Endothelial cell of umbilical vein (primary cell): ENCODE data around the gene NR2F2. TPM values are rescaled to one million over a fixed set of nuclear protein-coding genes. Genes with fewer than 3 reads are reported as not detected.

Experiments used
- BruUV-seq: library from RNA; stranded (reverse); fragments of 400-500 nt; replicated peaks from 2 replicates; lab custom pipeline; 2021; lab: Mats Ljungman, UMichigan
- CTCF ChIA-PET: fragments of 300-600, 350-600 bp; sonication (Branson Sonifier 250); formaldehyde crosslinking; loops from one replicate; lab custom pipeline; 2021; ENCODE audit warnings: antibody characterized with exemption, inconsistent platforms; lab: Charles Lee
- POLR2A ChIA-PET: fragments of 300-600, 350-600 bp; sonication (Branson Sonifier 250); formaldehyde crosslinking; loops from one replicate; lab custom pipeline; 2021; ENCODE audit warnings: antibody characterized with exemption, inconsistent platforms; lab: Charles Lee
- DNase-seq: peaks from one replicate; pipeline ENCODE4 v3.0.0-alpha.2; 2011; ENCODE audit warnings: low read depth, low spot score
- FAIRE-seq: peaks from 2 replicates; lab custom pipeline; 2011; peaks lifted over from hg19 to GRCh38; lab: Jason Lieb, UNC
- H2AFZ ChIP-seq: 2 replicates; pipeline ENCODE4 v1.6.0; 2012; ENCODE audit warnings: low read depth, low read length, control low read depth, inconsistent platforms
- H3K27ac ChIP-seq: 2 replicates; pipeline ENCODE4 v1.5.1; 2011; ENCODE audit warnings: low read depth, mild to moderate bottlenecking, control low read depth, low read length, moderate library complexity; ENCODE audit not compliant: insufficient read depth
- H3K27me3 ChIP-seq, 2 experiments: 2 replicates each; pipeline versions ENCODE4 v1.6.0 to v1.6.1; 2011; ENCODE audit warnings: low read length in 2 of 2, mixed read lengths in 1 of 2; ENCODE audit not compliant: control insufficient read depth in 2 of 2, insufficient read depth in 2 of 2
- H3K36me3 ChIP-seq, 2 experiments: 2 replicates in 1 of 2; 3 replicates in 1 of 2; pipeline ENCODE4 v1.5.1; 2011; ENCODE audit warnings: low read length in 2 of 2, mild to moderate bottlenecking in 1 of 2, moderate library complexity in 1 of 2; ENCODE audit not compliant: control insufficient read depth in 2 of 2, insufficient read depth in 2 of 2; ENCODE audit errors: extremely low read depth in 1 of 2
- H3K4me1 ChIP-seq: 3 replicates; pipeline ENCODE4 v1.5.1; 2011; ENCODE audit warnings: mild to moderate bottlenecking, low read length; ENCODE audit not compliant: control insufficient read depth, insufficient read depth; ENCODE audit errors: extremely low read depth
- H3K4me2 ChIP-seq: 2 replicates; pipeline ENCODE4 v1.6.1; 2011; ENCODE audit warnings: low read length, control low read depth, mixed read lengths; ENCODE audit not compliant: insufficient read depth
- H3K4me3 ChIP-seq, 3 experiments: fragments of 200-600 bp in 1 of 3; sonication (generic), shearing (Covaris generic) in 1 of 3; replicated peaks in 1 of 3; 2 replicates each; pipeline ENCODE4 v1.5.1; 2011 to 2016; ENCODE audit warnings: control low read depth in 3 of 3, low read length in 3 of 3, mild to moderate bottlenecking in 2 of 3, inconsistent platforms in 1 of 3, low read depth in 1 of 3, moderate library complexity in 1 of 3; ENCODE audit not compliant: insufficient read depth in 1 of 3
- H3K79me2 ChIP-seq: 2 replicates; pipeline ENCODE4 v1.6.0; 2012; ENCODE audit warnings: low read length, inconsistent platforms; ENCODE audit not compliant: control insufficient read depth, insufficient read depth
- H3K9ac ChIP-seq: replicated peaks from 2 replicates; pipeline ENCODE3; 2011; ENCODE audit warnings: low read length, control low read depth; ENCODE audit not compliant: insufficient read depth; ENCODE audit errors: extremely low read depth
- H3K9me1 ChIP-seq: replicated peaks from 3 replicates; pipeline ENCODE4 v1.6.0; 2011; ENCODE audit warnings: mild to moderate bottlenecking, low read length; ENCODE audit not compliant: control insufficient read depth, insufficient read depth; ENCODE audit errors: extremely low read depth
- H3K9me3 ChIP-seq: replicated peaks from 2 replicates; pipeline ENCODE4 v1.5.1; 2012; ENCODE audit warnings: low read length, inconsistent platforms; ENCODE audit not compliant: control insufficient read depth, insufficient read depth
- H4K20me1 ChIP-seq: replicated peaks from 2 replicates; pipeline ENCODE3; 2011; ENCODE audit warnings: mild to moderate bottlenecking, low read length; ENCODE audit not compliant: control insufficient read depth, insufficient read depth; ENCODE audit errors: extremely low read depth
- EZH2 ChIP-seq: IDR thresholded peaks from 2 replicates; pipeline ENCODE4 v1.6.1; 2012; ENCODE audit warnings: borderline replicate concordance, low read depth, mild to moderate bottlenecking, moderate library complexity, low read length, inconsistent platforms; ENCODE audit not compliant: severe bottlenecking
- FOS ChIP-seq: IDR thresholded peaks from 2 replicates; pipeline ENCODE4 v1.6.1; 2011; ENCODE audit warnings: mild to moderate bottlenecking, low read length, moderate library complexity, borderline replicate concordance; ENCODE audit not compliant: insufficient read depth
- GATA2 ChIP-seq: IDR thresholded peaks from 2 replicates; pipeline ENCODE4 v1.7.0; 2011; ENCODE audit warnings: low read depth, mild to moderate bottlenecking, moderate library complexity, mixed read lengths, low read length; ENCODE audit not compliant: insufficient read length, insufficient read depth
- JUN ChIP-seq: IDR thresholded peaks from 2 replicates; pipeline ENCODE4 v1.6.1; 2011; ENCODE audit warnings: borderline replicate concordance, low read depth; ENCODE audit not compliant: insufficient read length, insufficient read depth
- MYC ChIP-seq: IDR thresholded peaks from one replicate; pipeline ENCODE4 v1.6.1; 2011; ENCODE audit warnings: mild to moderate bottlenecking, low read depth, low read length
- POLR2A ChIP-seq: IDR thresholded peaks from 2 replicates; pipeline ENCODE4 v1.6.1; 2012; ENCODE audit warnings: low read depth, mild to moderate bottlenecking, control low read depth, low read length
- POLR2AphosphoS5 ChIP-seq: IDR thresholded peaks from 2 replicates; pipeline ENCODE4 v1.6.1; 2012; ENCODE audit warnings: low read depth, mild to moderate bottlenecking, control low read depth, low read length, moderate library complexity; ENCODE audit not compliant: insufficient read depth
- dilution Hi-C: fragments of 300-500 bp; cut with MboI; formaldehyde crosslinking; loops from one replicate; pipeline ENCODE4 v1.15.0; 2019; ENCODE audit warnings: low sequenced_read_pairs; ENCODE audit not compliant: extremely low pct_ligation_motif_present
- intact Hi-C: fragments of 100-400 bp; cut with micrococcal nuclease; formaldehyde crosslinking; loops from one replicate; pipeline ENCODE4 v1.10.0; 2022
- polyA plus RNA-seq, 4 experiments: library from polyadenylated mRNA; depleted of rRNA in 3 of 4; stranded (reverse) in 3 of 4; unstranded in 1 of 4; fragments of >200 nt; gene quantifications; 2 replicates each; pipeline versions ENCODE4 v1.2.1 to v1.2.3, GENCODE V29; 2011 to 2012; ENCODE audit warnings: missing spikeins in 1 of 4
- total RNA-seq: library from RNA; stranded (reverse); gene quantifications from 2 replicates; pipeline ENCODE4 v1.2.3, GENCODE V29; 2021
- TF ChIP-seq, protein P1 (sequence below), 2 donors: IDR thresholded peaks; 1 replicate in 1 of 2; 2 replicates in 1 of 2; pipeline ENCODE4 v1.5.1; 2011; ENCODE audit warnings: low read length in 2 of 2, mild to moderate bottlenecking in 2 of 2, moderate library complexity in 2 of 2, control low read depth in 1 of 2, inconsistent platforms in 1 of 2, low read depth in 1 of 2; ENCODE audit not compliant: insufficient read depth in 1 of 2; ENCODE audit errors: extremely low read depth in 1 of 2
- TF ChIP-seq, protein P2 (sequence below): IDR thresholded peaks from 2 replicates; pipeline ENCODE4 v1.6.1; 2011; ENCODE audit not compliant: insufficient read depth, insufficient read length

The NR2F2 gene
- total and polyA plus RNA-seq, 2 donors (not counting 3 experiments of a cell fraction or from before 2014, with no cell fraction given) = 105 to 182 TPM

- POLR2A ChIA-PET = no interaction called here
- H3K36me3 ChIP-seq = peaks cover 3% of the 10 kb centered on the region in 2 experiments
- peak overlapping the region; percentile 94 for H3K4me2 ChIP-seq
- H3K27ac ChIP-seq = peak overlapping the region; percentile 87
- H2AFZ ChIP-seq = no peak overlapping the region
- peaks cover 91% of the 10 kb centered on the region for H3K4me1 ChIP-seq
- no peak for TF ChIP-seq FOS
- TF ChIP-seq POLR2AphosphoS5 = peak; percentile 23
- TF ChIP-seq, protein P1, sequence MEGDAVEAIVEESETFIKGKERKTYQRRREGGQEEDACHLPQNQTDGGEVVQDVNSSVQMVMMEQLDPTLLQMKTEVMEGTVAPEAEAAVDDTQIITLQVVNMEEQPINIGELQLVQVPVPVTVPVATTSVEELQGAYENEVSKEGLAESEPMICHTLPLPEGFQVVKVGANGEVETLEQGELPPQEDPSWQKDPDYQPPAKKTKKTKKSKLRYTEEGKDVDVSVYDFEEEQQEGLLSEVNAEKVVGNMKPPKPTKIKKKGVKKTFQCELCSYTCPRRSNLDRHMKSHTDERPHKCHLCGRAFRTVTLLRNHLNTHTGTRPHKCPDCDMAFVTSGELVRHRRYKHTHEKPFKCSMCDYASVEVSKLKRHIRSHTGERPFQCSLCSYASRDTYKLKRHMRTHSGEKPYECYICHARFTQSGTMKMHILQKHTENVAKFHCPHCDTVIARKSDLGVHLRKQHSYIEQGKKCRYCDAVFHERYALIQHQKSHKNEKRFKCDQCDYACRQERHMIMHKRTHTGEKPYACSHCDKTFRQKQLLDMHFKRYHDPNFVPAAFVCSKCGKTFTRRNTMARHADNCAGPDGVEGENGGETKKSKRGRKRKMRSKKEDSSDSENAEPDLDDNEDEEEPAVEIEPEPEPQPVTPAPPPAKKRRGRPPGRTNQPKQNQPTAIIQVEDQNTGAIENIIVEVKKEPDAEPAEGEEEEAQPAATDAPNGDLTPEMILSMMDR (IDR thresholded peaks at IDR 0.05; ENCODE audit: extremely low read depth in 1 of 2, insufficient read depth in 1 of 2, low read depth in 1 of 2, low read length in 2 of 2) = peak in 1 of 2 donors; percentile 16
- peak; percentile 23 for TF ChIP-seq POLR2A
- TF ChIP-seq JUN = no peak
- no peak for TF ChIP-seq MYC
- no peak for TF ChIP-seq GATA2
- TF ChIP-seq EZH2 = no peak
- TF ChIP-seq, protein P2, sequence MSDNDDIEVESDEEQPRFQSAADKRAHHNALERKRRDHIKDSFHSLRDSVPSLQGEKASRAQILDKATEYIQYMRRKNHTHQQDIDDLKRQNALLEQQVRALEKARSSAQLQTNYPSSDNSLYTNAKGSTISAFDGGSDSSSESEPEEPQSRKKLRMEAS = no peak
- no peaks in the 10 kb centered on the region for H3K9me3 ChIP-seq
- DNase-seq (peak; percentile 67), FAIRE-seq (peak; percentile 68)
- no peaks in the 10 kb centered on the region for H3K27me3 ChIP-seq
- H3K4me3 ChIP-seq = peak overlapping the region in 2 of 3 experiments; percentile 0 to 17
- H3K9ac ChIP-seq = peak overlapping the region; percentile 83
- dilution Hi-C loops (no loop called here), intact Hi-C loops (loop anchor here (2.0 to 10.0 kb wide), 3 partner anchors 1213 to 1943 kb away; no protein-coding TSS in a partner anchor)
- BruUV-seq = no TSS peak
- CTCF ChIA-PET = interaction anchor here (2.8 to 8.4 kb wide), 3 partner anchors 10 to 1092 kb away, joined by 10 to 61 read pairs (median 22); no protein-coding TSS in a partner anchor
- no peaks in the 10 kb centered on the region for H3K9me1 ChIP-seq
- peaks cover 90% of the 10 kb centered on the region for H3K79me2 ChIP-seq
- H4K20me1 ChIP-seq = no peaks in the 10 kb centered on the region
Observed at GRCh38 chr15:96351761-96352603, 21.5 kb downstream of the NR2F2 start.
